K562 (cell line): ENCODE data around the gene SBNO1. TPM values are rescaled to one million over a fixed set of nuclear protein-coding genes. Genes with fewer than 3 reads are reported as not detected.
"Not testable (repeated sequence)": the region's sequence is repeated elsewhere in the genome, so short reads cannot be mapped to it uniquely, and the experiment has no call there.

ENCODE experiments used
- ATAC-seq: fragments of 200-7000 bp; cut with Tn5 transposase; 3 replicates; pipeline ENCODE4 v1.9.1; 2020; ENCODE audit warnings: moderate library complexity
- BruUV-seq: library from RNA; stranded (reverse); fragments of 400-500 nt; replicated peaks from 2 replicates; lab custom pipeline; 2021; lab: Mats Ljungman, UMichigan
- CTCF ChIA-PET: fragments of 300-600 bp; formaldehyde crosslinking; extraction: SDS; loops from one replicate; lab custom pipeline; 2021; ENCODE audit warnings: low intra/inter-chr PET ratio; lab: Yijun Ruan, JAX
- POLR2A ChIA-PET: fragments of 300-600, 350-650 bp; sonication (Branson Sonifier 250); formaldehyde crosslinking; extraction: SDS; loops from one replicate; lab custom pipeline; 2021; ENCODE audit warnings: antibody characterized with exemption, inconsistent platforms; lab: Yijun Ruan, JAX
- DNase-seq, 4 experiments: peaks; one replicate each; pipeline versions ENCODE4 v3.0.0 to v3.0.0-alpha.2; 2011 to 2018; ENCODE audit warnings: low spot score in 3 of 4, mixed read lengths in 3 of 4; ENCODE audit errors: extremely low read depth in 1 of 4
- FAIRE-seq: peaks from 2 replicates; lab custom pipeline; 2011; peaks lifted over from hg19 to GRCh38; lab: Jason Lieb, UNC
- H2AFZ ChIP-seq: 2 replicates; pipeline ENCODE4 v1.6.0; 2011; ENCODE audit warnings: low read depth, low read length, control low read depth, inconsistent platforms
- H3K27ac ChIP-seq: fragments of 200-600 bp; 3 replicates; pipeline ENCODE4 v1.8.0; 2011; ENCODE audit warnings: low read depth, mild to moderate bottlenecking, control low read depth, inconsistent platforms, low read length, moderate library complexity, mixed read lengths; ENCODE audit errors: extremely low read depth
- H3K27me3 ChIP-seq, 2 experiments: fragments of 300-600 bp in 1 of 2; 2 replicates in 1 of 2; 3 replicates in 1 of 2; pipeline versions ENCODE4 v1.6.0 to v1.8.0; 2011; ENCODE audit warnings: inconsistent platforms in 2 of 2, low read length in 2 of 2, mild to moderate bottlenecking in 1 of 2, mixed read lengths in 1 of 2, moderate library complexity in 1 of 2; ENCODE audit not compliant: control insufficient read depth in 2 of 2, insufficient read depth in 2 of 2
- H3K36me3 ChIP-seq: fragments of 300-600 bp; 3 replicates; pipeline ENCODE4 v1.8.0; 2011; ENCODE audit warnings: mild to moderate bottlenecking, low read length, inconsistent platforms; ENCODE audit not compliant: control insufficient read depth, insufficient read depth
- H3K4me1 ChIP-seq, 2 experiments: fragments of 200-600 bp in 1 of 2; replicated peaks in 1 of 2; 2 replicates in 1 of 2; 3 replicates in 1 of 2; pipeline versions ENCODE4 v1.5.1 to v1.8.0; 2011; ENCODE audit warnings: inconsistent platforms in 2 of 2, low read length in 2 of 2, mild to moderate bottlenecking in 1 of 2, mixed read lengths in 1 of 2, moderate library complexity in 1 of 2; ENCODE audit not compliant: control insufficient read depth in 2 of 2, insufficient read depth in 2 of 2
- H3K4me2 ChIP-seq: 2 replicates; pipeline ENCODE4 v1.6.1; 2011; ENCODE audit warnings: low read length, control low read depth, inconsistent platforms, mixed read lengths; ENCODE audit not compliant: insufficient read depth
- H3K4me3 ChIP-seq: fragments of 200-600 bp; sonication (generic), shearing (Covaris generic); 2 replicates; pipeline ENCODE4 v1.5.1; 2016; ENCODE audit warnings: control low read depth, inconsistent platforms
- H3K79me2 ChIP-seq: fragments of 200-600 bp; 3 replicates; pipeline ENCODE4 v1.8.0; 2011; ENCODE audit warnings: low read length, inconsistent platforms; ENCODE audit not compliant: control insufficient read depth, insufficient read depth
- H3K9ac ChIP-seq, 2 experiments: 2 replicates each; pipeline versions ENCODE4 v1.6.0 to v1.6.1; 2011; ENCODE audit warnings: low read depth in 2 of 2, low read length in 2 of 2, control low read depth in 1 of 2, inconsistent platforms in 1 of 2, mild to moderate bottlenecking in 1 of 2, mixed read lengths in 1 of 2; ENCODE audit not compliant: insufficient read depth in 1 of 2
- H3K9me1 ChIP-seq: one replicate; pipeline ENCODE4 v1.6.0; 2011; ENCODE audit warnings: inconsistent platforms, mild to moderate bottlenecking, low read length, moderate library complexity; ENCODE audit not compliant: control insufficient read depth, insufficient read depth
- H3K9me3 ChIP-seq: replicated peaks from 2 replicates; pipeline ENCODE4 v1.5.1; 2011; ENCODE audit warnings: low read depth, low read length, inconsistent platforms; ENCODE audit not compliant: control insufficient read depth, insufficient read depth
- H4K20me1 ChIP-seq: replicated peaks from 2 replicates; pipeline ENCODE4 v1.6.1; 2011; ENCODE audit warnings: low read length, inconsistent platforms, mixed read lengths; ENCODE audit not compliant: control insufficient read depth, insufficient read depth
- HBP1 ChIP-seq: fragments of 450-650 bp; formaldehyde crosslinking; IDR thresholded peaks from 2 replicates; pipeline ENCODE4 v1.4.0; 2022; ENCODE audit warnings: missing genetic modification characterization
- POLR2A ChIP-seq: fragments of 450-650 bp; conservative IDR thresholded peaks from 2 replicates; pipeline ENCODE4 v1.6.1; 2016
- POLR2AphosphoS2 ChIP-seq: IDR thresholded peaks from 2 replicates; pipeline ENCODE4 v1.6.1; 2012; ENCODE audit warnings: low read length, improper control_type of control experiment
- POLR2AphosphoS5 ChIP-seq: IDR thresholded peaks from 2 replicates; pipeline ENCODE4 v1.6.1; 2011; ENCODE audit warnings: mild to moderate bottlenecking, low read depth, low read length, moderate library complexity; ENCODE audit not compliant: control insufficient read depth, insufficient read depth
- POLR2B ChIP-seq: fragments of 450-650 bp; IDR thresholded peaks from 2 replicates; pipeline ENCODE4 v1.6.1; 2018; ENCODE audit warnings: low read depth; ENCODE audit not compliant: partially characterized antibody
- POLR2G ChIP-seq: fragments of 200-400 bp; formaldehyde crosslinking; IDR thresholded peaks from 2 replicates; pipeline ENCODE4 v1.6.1; 2017; ENCODE audit warnings: low read depth, mild to moderate bottlenecking, antibody characterized with exemption, low read length, moderate library complexity
- POLR2H ChIP-seq: IDR thresholded peaks from 2 replicates; pipeline ENCODE4 v1.6.1; 2016; ENCODE audit warnings: missing genetic modification characterization, low read depth, mild to moderate bottlenecking, control low read depth, missing compliant biosample characterization, moderate library complexity
- SUPT5H ChIP-seq: fragments of 450-650 bp; IDR thresholded peaks from 2 replicates; pipeline ENCODE4 v1.6.1; 2016
- WGBS: fragments of 100-300 bp; shearing (Covaris generic); methylation state at CpG from one replicate; pipeline ENCODE4 v1.1.6; 2016; ENCODE audit warnings: low coverage, mixed read lengths; ENCODE audit not compliant: insufficient coverage; ENCODE audit errors: missing lambda C conversion rate; 5-methylcytosine and 5-hydroxymethylcytosine counted together
- in situ Hi-C: fragments of 300-500 bp; cut with MboI; formaldehyde crosslinking; loops from 4 replicates; pipeline ENCODE4 v1.15.0; 2018; ENCODE audit warnings: inconsistent platforms, mixed read lengths
- intact Hi-C: fragments of 100-400 bp; cut with micrococcal nuclease; formaldehyde crosslinking; loops from 2 replicates; pipeline ENCODE4 v1.14.2; 2022
- polyA plus RNA-seq, 8 experiments: library from polyadenylated mRNA; depleted of rRNA in 4 of 8; stranded (reverse) in 5 of 8; unstranded in 3 of 8; fragments of >200 nt; fragmentation: Nextera tagmentation in 2 of 8; fragmentation: Illumina TruSeq in 1 of 8; extraction: Ambion mirVana in 2 of 8; extraction: Trizol in 1 of 8; gene quantifications; 2 replicates each; pipeline versions ENCODE4 v1.2.1 to v1.2.3, GENCODE V29; 2011 to 2014; ENCODE audit warnings: inconsistent platforms in 1 of 8, missing spikeins in 1 of 8
- total RNA-seq, 7 experiments: library from RNA; depleted of rRNA in 6 of 7; stranded (reverse); fragments of >200 nt in 6 of 7; fragmentation: Illumina TruSeq in 2 of 7; extraction: Trizol in 2 of 7; gene quantifications; 2 replicates each; pipeline versions ENCODE4 v1.2.1 to v1.2.3, GENCODE V29; 2011 to 2021; ENCODE audit warnings: low replicate concordance in 1 of 7

SBNO1 gene
- total and polyA plus RNA-seq, 9 of the 15 experiments (the other 6 are each of a cell fraction or from before 2014, with no cell fraction given), result 14.9 to 77.1 (median 35.9) TPM

DNA sequence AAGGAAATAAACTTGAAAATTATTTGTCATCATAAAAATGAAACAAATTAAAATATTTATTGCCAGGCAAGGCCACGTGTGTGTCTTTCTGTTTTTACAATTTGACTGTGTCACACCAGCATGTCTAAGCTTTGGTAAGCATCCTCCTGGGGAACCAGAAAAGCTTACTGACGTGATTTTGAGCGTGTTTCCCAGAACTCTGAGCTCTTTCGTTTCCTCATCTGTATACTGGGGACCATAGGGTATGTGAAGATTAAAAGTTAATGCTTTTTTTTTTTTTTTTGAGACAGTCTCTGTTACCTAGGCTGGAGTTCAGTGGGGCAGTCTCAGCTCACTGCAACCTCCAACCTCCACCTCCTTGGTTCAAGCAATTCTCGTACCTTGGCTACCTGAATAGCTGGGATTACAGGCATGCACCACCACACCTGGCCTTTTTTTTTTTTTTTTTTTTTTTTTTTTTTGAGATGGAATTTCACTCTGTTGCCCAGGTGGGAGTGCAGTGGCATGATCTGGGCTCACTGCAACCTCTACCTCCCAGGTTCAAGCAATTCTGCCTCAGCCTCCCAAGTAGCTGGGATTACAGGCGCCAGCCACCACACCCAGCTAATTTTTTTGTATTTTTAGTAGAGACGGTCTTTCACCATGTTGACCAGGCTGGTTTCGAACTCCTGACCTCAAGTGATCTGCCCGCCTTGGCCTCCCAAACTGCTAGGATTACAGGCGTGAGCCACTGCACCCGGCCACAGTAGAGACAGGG, 44.8 kb upstream of the SBNO1 start:
- peaks cover 41% of the 10 kb centered on the region for H3K36me3 ChIP-seq
- 74% methylated on average over 9 of the region's 11 CpGs for WGBS
- H4K20me1 ChIP-seq, intact Hi-C loops, H3K4me1 ChIP-seq, H3K4me3 ChIP-seq, H3K9me1 ChIP-seq, H3K4me2 ChIP-seq, H3K79me2 ChIP-seq, in situ Hi-C loops, H3K9me3 ChIP-seq, H3K27me3 ChIP-seq, BruUV-seq, H2AFZ ChIP-seq, CTCF ChIA-PET, FAIRE-seq, H3K9ac ChIP-seq: not testable (repeated sequence)
- peak; percentile 41 for ATAC-seq
- POLR2A ChIA-PET, result interaction anchor here (0.7 to 1.6 kb wide), 7 partner anchors 12 to 34 kb away, joined by 3 to 6 read pairs (median 4); partner anchors contain the start of gene KMT5A
- peak in 1 of 4 experiments; percentile 3 for DNase-seq
- TF ChIP-seq POLR2AphosphoS5 (peak; percentile 38; the same call in 1 of the 2 replicates), SUPT5H (peak; percentile 71), POLR2AphosphoS2 (0 out of 2 replicates have a peak, but pooled peaks have one; percentile 13), POLR2A (peak; percentile 65), POLR2H (tag) (peak; percentile 23; the same call in 1 of the 2 replicates), HBP1 (CRISPR knock-in tag) (0 out of 2 replicates have a peak, but pooled peaks have one; percentile 11), POLR2G (0 out of 2 replicates have a peak, but pooled peaks have one; percentile 19), POLR2B (peak; percentile 53)
- TF ChIP-seq, all 486 proteins: peak for 8; not testable (repeated sequence) for 478
- H3K27ac ChIP-seq, result not testable (repeated sequence)
